Subcutaneous abdominal adipose tissue (tissue), 5 donors: ENCODE data around the gene NCOA3.

Experiments used
- H3K27ac ChIP-seq: one replicate; pipeline ENCODE4 v1.7.0; 2013; ENCODE audit warnings: low read depth, mild to moderate bottlenecking, inconsistent platforms, low read length, moderate library complexity
- H3K27me3 ChIP-seq, 5 donors: one replicate each; pipeline ENCODE4 v1.7.0; 2013; ENCODE audit warnings: low read length in 5 of 5, inconsistent platforms in 1 of 5; ENCODE audit not compliant: control insufficient read depth in 5 of 5, insufficient read depth in 4 of 5
- H3K36me3 ChIP-seq, 5 donors: one replicate each; pipeline ENCODE4 v1.7.0; 2013; ENCODE audit warnings: low read length in 5 of 5; ENCODE audit not compliant: control insufficient read depth in 5 of 5, insufficient read depth in 5 of 5
- H3K4me1 ChIP-seq, 5 donors: one replicate each; pipeline ENCODE4 v1.7.0; 2013; ENCODE audit warnings: low read length in 5 of 5, mild to moderate bottlenecking in 3 of 5, moderate library complexity in 1 of 5; ENCODE audit not compliant: control insufficient read depth in 5 of 5, insufficient read depth in 5 of 5
- H3K4me3 ChIP-seq, 5 donors: one replicate each; pipeline ENCODE4 v1.7.0; 2013; ENCODE audit warnings: low read length in 5 of 5, low read depth in 1 of 5
- H3K9ac ChIP-seq, 5 donors: one replicate each; pipeline ENCODE4 v1.7.0; 2013; ENCODE audit warnings: low read length in 5 of 5, mild to moderate bottlenecking in 4 of 5, moderate library complexity in 3 of 5
- H3K9me3 ChIP-seq, 5 donors: one replicate each; pipeline ENCODE4 v1.7.0; 2013; ENCODE audit warnings: low read length in 5 of 5; ENCODE audit not compliant: control insufficient read depth in 5 of 5
- donor health status: healthy.
- donor health status: healthy.
- donor health status: healthy.
- donor health status: healthy.
- donor health status: healthy.

Gene NCOA3

GRCh38 chr20:47642624-47643023 lies 140.9 kb downstream of the NCOA3 start:
- H3K36me3 ChIP-seq, result peaks cover 16 to 60% (median 38%) of the 10 kb centered on the region in 5 donors
- H3K27ac ChIP-seq, result no peak overlapping the region
- H3K4me3 ChIP-seq, result no peak overlapping the region

GRCh38 chr20:47645632-47646031 lies 143.9 kb downstream of the NCOA3 start:
- H3K4me3 ChIP-seq, result no peak overlapping the region
- H3K36me3 ChIP-seq, result peaks cover 17 to 64% (median 35%) of the 10 kb centered on the region in 5 donors
- no peak overlapping the region for H3K27ac ChIP-seq
- no peak overlapping the region for H3K9ac ChIP-seq
- H3K27me3 ChIP-seq, result no peaks in the 10 kb centered on the region
- no peaks in the 10 kb centered on the region for H3K9me3 ChIP-seq
- peaks cover 0 to 5% (median 4%) of the 10 kb centered on the region in 5 donors for H3K4me1 ChIP-seq

More at GRCh38 chr20:47642624-47643023, 140.9 kb downstream of the NCOA3 start:
- H3K4me1 ChIP-seq, result peaks cover 0 to 5% (median 0%) of the 10 kb centered on the region in 5 donors
- no peaks in the 10 kb centered on the region for H3K9me3 ChIP-seq
- H3K9ac ChIP-seq, result no peak overlapping the region
- H3K27me3 ChIP-seq, result no peaks in the 10 kb centered on the region

DNA sequence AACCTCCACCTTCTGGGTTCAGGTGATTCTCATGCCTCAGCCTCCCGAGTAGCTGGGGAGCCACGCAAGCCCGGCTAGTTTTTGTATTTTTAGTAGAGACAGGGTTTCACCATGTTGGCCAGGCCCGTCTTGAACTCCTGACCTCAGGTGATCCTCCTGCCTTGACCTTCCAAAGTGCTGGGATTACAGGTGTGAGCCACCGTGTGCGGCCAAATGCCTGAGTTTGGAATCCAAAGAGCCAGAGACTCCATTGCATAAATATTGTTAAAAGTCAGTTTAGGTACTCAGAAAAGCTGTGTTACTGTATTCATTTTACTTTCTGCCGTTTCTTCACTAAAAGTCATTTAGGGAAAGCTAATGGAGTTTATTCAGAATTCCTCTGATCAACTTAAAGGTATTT lies 146.3 kb downstream of the NCOA3 start:
- Histone ChIP-seq H3K9ac (no peak overlapping the region), H3K9me3 (no peaks in the 10 kb centered on the region), H3K27me3 (no peaks in the 10 kb centered on the region), H3K36me3 (peaks cover 30 to 76% (median 52%) of the 10 kb centered on the region in 5 donors), H3K4me1 (peaks cover 0 to 5% (median 0%) of the 10 kb centered on the region in 5 donors), H3K27ac (no peak overlapping the region), H3K4me3 (no peak overlapping the region)

DNA sequence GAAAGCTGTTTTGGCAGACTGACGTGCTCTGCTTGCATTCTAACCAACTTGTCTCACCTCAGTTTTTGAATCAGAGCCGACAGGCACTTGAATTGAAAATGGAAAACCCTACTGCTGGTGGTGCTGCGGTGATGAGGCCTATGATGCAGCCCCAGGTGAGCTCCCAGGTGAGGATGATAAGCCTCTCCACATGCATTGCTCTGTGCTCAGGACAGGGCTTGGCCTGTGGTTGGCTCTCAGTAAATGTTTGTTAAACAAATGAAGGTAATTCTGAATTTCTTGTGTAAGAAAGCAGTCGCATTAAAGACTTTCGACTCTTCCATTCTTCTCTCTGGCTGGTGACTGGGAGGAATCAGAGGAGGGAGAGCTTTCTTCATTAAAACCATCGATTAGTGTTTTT lies 147.3 kb downstream of the NCOA3 start:
- no peak overlapping the region for H3K27ac ChIP-seq
- H3K4me1 ChIP-seq, result peaks cover 0 to 5% (median 0%) of the 10 kb centered on the region in 5 donors
- no peaks in the 10 kb centered on the region for H3K9me3 ChIP-seq
- H3K27me3 ChIP-seq, result no peaks in the 10 kb centered on the region
- no peak overlapping the region for H3K4me3 ChIP-seq
- peak overlapping the region in 1 of 5 donors; percentile 12 for H3K9ac ChIP-seq
- H3K36me3 ChIP-seq, result peaks cover 36 to 80% (median 52%) of the 10 kb centered on the region in 5 donors

- no peak overlapping the region for H3K4me3 ChIP-seq
- no peaks in the 10 kb centered on the region for H3K27me3 ChIP-seq
- H3K9me3 ChIP-seq, result no peaks in the 10 kb centered on the region
- no peak overlapping the region for H3K9ac ChIP-seq
- H3K27ac ChIP-seq, result no peak overlapping the region
- H3K36me3 ChIP-seq, result peaks cover 42 to 62% (median 53%) of the 10 kb centered on the region in 5 donors
- peaks cover 0 to 5% (median 0%) of the 10 kb centered on the region in 5 donors for H3K4me1 ChIP-seq
Observed at GRCh38 chr20:47652301-47652700, 150.6 kb downstream of the NCOA3 start.

- H3K4me1 ChIP-seq, result peaks cover 0 to 5% (median 0%) of the 10 kb centered on the region in 5 donors
- peaks cover 41 to 65% (median 53%) of the 10 kb centered on the region in 5 donors for H3K36me3 ChIP-seq
- no peak overlapping the region for H3K4me3 ChIP-seq
- H3K9me3 ChIP-seq, result no peaks in the 10 kb centered on the region
- H3K27ac ChIP-seq, result no peak overlapping the region
- H3K9ac ChIP-seq, result no peak overlapping the region
- H3K27me3 ChIP-seq, result no peaks in the 10 kb centered on the region
Observed at GRCh38 chr20:47652794-47653193, 151.1 kb downstream of the NCOA3 start.

DNA sequence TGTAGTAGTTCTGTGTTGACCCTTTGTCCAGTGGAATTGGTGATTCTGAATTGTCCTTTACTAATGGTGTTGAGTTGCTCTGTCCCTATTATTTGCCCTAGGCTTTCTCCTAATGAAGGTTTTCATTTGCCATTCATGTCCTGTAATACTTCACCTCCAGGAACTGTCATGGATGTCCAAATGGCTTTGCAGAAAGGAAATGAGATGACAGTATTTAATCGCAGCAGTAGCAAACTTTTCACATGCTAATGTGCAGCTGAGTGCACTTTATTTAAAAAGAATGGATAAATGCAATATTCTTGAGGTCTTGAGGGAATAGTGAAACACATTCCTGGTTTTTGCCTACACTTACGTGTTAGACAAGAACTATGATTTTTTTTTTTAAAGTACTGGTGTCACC lies 152.2 kb downstream of the NCOA3 start:
- Histone ChIP-seq H3K27me3 (no peaks in the 10 kb centered on the region), H3K9ac (no peak overlapping the region), H3K36me3 (peaks cover 38 to 65% (median 54%) of the 10 kb centered on the region in 5 donors), H3K4me1 (peaks cover 0 to 5% (median 0%) of the 10 kb centered on the region in 5 donors), H3K27ac (no peak overlapping the region), H3K9me3 (no peaks in the 10 kb centered on the region), H3K4me3 (no peak overlapping the region)

GRCh38 chr20:47654370-47654769 lies 152.7 kb downstream of the NCOA3 start:
- Histone ChIP-seq H3K27ac (no peak overlapping the region), H3K9ac (no peak overlapping the region), H3K9me3 (no peaks in the 10 kb centered on the region), H3K27me3 (no peaks in the 10 kb centered on the region), H3K4me3 (no peak overlapping the region), H3K4me1 (peaks cover 0 to 5% (median 0%) of the 10 kb centered on the region in 5 donors), H3K36me3 (peaks cover 36 to 66% (median 49%) of the 10 kb centered on the region in 5 donors)

GRCh38 chr20:47655635-47656034 lies 153.9 kb downstream of the NCOA3 start:
- peaks cover 0 to 6% (median under 1%) of the 10 kb centered on the region in 5 donors for H3K4me1 ChIP-seq

DNA sequence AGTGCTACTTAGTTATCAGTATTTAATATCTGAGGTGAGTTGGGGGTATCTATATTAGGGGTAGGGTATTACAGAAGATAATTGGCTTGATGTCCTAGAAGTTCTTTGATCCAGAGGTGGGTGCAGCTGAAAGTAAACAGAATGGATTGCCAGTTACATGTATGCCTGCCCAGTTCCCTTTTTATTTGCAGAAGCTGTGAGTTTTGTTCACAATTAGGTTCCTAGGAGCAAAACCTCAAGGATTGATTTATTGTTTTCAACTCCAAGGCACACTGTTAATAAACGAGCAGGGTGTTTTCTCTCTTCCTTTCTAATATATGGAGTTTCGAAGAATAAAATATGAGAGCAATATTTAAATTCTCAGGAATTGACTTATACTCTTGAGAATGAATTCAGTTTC lies 154.6 kb downstream of the NCOA3 start:
- peaks cover 32 to 66% (median 42%) of the 10 kb centered on the region in 5 donors for H3K36me3 ChIP-seq
- peaks cover 0 to 7% (median 5%) of the 10 kb centered on the region in 5 donors for H3K4me1 ChIP-seq
- no peaks in the 10 kb centered on the region for H3K9me3 ChIP-seq
- H3K4me3 ChIP-seq, result no peak overlapping the region
- H3K27me3 ChIP-seq, result no peaks in the 10 kb centered on the region
- no peak overlapping the region for H3K9ac ChIP-seq
- no peak overlapping the region for H3K27ac ChIP-seq

More at GRCh38 chr20:47655635-47656034, 153.9 kb downstream of the NCOA3 start:
- Histone ChIP-seq H3K27me3 (no peaks in the 10 kb centered on the region), H3K36me3 (peaks cover 35 to 66% (median 47%) of the 10 kb centered on the region in 5 donors), H3K27ac (no peak overlapping the region), H3K9me3 (no peaks in the 10 kb centered on the region), H3K9ac (no peak overlapping the region), H3K4me3 (no peak overlapping the region)
